Liver (tissue), 9 donors: ENCODE measurements around the gene MARS1. TPM values are rescaled to one million over a fixed set of nuclear protein-coding genes. Genes with fewer than 3 reads are reported as not detected.

Source experiments
- DNase-seq: peaks from one replicate; pipeline ENCODE4 v3.0.0-alpha.2; 2017; ENCODE audit warnings: low spot score
- H3K27ac ChIP-seq, 2 donors: one replicate each; pipeline ENCODE4 v1.7.0; 2013; ENCODE audit warnings: inconsistent platforms in 2 of 2, low read length in 2 of 2, control low read depth in 1 of 2, low read depth in 1 of 2, mild to moderate bottlenecking in 1 of 2
- H3K27me3 ChIP-seq, 4 donors: one replicate each; pipeline versions ENCODE4 v1.6.1 to v1.7.0; 2013; ENCODE audit warnings: low read length in 3 of 4, inconsistent platforms in 1 of 4, mild to moderate bottlenecking in 1 of 4, moderate library complexity in 1 of 4; ENCODE audit not compliant: control insufficient read depth in 4 of 4, insufficient read depth in 4 of 4
- H3K36me3 ChIP-seq, 4 donors: one replicate each; pipeline versions ENCODE4 v1.6.1 to v1.7.0; 2013; ENCODE audit warnings: low read length in 3 of 4, mild to moderate bottlenecking in 3 of 4, low read depth in 1 of 4, moderate library complexity in 1 of 4; ENCODE audit not compliant: control insufficient read depth in 4 of 4, insufficient read depth in 3 of 4
- H3K4me1 ChIP-seq, 4 donors: one replicate each; pipeline versions ENCODE4 v1.6.1 to v1.7.0; 2013; ENCODE audit warnings: low read length in 3 of 4, mild to moderate bottlenecking in 3 of 4, moderate library complexity in 1 of 4; ENCODE audit not compliant: control insufficient read depth in 4 of 4, insufficient read depth in 4 of 4
- H3K4me3 ChIP-seq, 3 donors: one replicate each; pipeline versions ENCODE4 v1.6.1 to v1.7.0; 2013; ENCODE audit warnings: low read length in 3 of 3, control low read depth in 1 of 3, low read depth in 1 of 3, mild to moderate bottlenecking in 1 of 3
- H3K9ac ChIP-seq, 2 donors: one replicate each; pipeline ENCODE4 v1.7.0; 2013; ENCODE audit warnings: low read length in 2 of 2, mild to moderate bottlenecking in 2 of 2, moderate library complexity in 2 of 2, control low read depth in 1 of 2, low read depth in 1 of 2
- H3K9me3 ChIP-seq, 4 donors: one replicate each; pipeline versions ENCODE4 v1.6.1 to v1.7.0; 2013; ENCODE audit warnings: low read length in 3 of 4; ENCODE audit not compliant: control insufficient read depth in 4 of 4
- ATF3 ChIP-seq: IDR thresholded peaks from 2 replicates; pipeline ENCODE4 v1.6.1; 2016; ENCODE audit warnings: antibody characterized with exemption
- CTCF ChIP-seq: fragments of 150-350 bp; IDR thresholded peaks from 2 replicates; pipeline ENCODE4 v1.5.1; 2017; ENCODE audit warnings: improper control_type of control experiment, low read depth, low read length; ENCODE audit not compliant: missing input control
- EGR1 ChIP-seq, 2 donors: IDR thresholded peaks; 2 replicates each; pipeline ENCODE4 v1.6.1; 2016 to 2018; ENCODE audit warnings: antibody characterized with exemption in 2 of 2, low read depth in 2 of 2
- GABPA ChIP-seq, 2 donors: IDR thresholded peaks in 1 of 2; conservative IDR thresholded peaks in 1 of 2; 2 replicates each; pipeline ENCODE4 v1.6.1; 2016; ENCODE audit warnings: antibody characterized with exemption in 2 of 2, mild to moderate bottlenecking in 1 of 2, moderate library complexity in 1 of 2
- HNF4G ChIP-seq: IDR thresholded peaks from 2 replicates; pipeline ENCODE4 v1.6.1; 2016; ENCODE audit warnings: antibody characterized with exemption
- MAX ChIP-seq: IDR thresholded peaks from 2 replicates; pipeline ENCODE4 v1.6.1; 2016; ENCODE audit warnings: antibody characterized with exemption
- RAD21 ChIP-seq, 2 donors: IDR thresholded peaks; 2 replicates each; pipeline ENCODE4 v1.6.1; 2016; ENCODE audit warnings: antibody characterized with exemption in 2 of 2, mild to moderate bottlenecking in 2 of 2
- REST ChIP-seq: IDR thresholded peaks from 2 replicates; pipeline ENCODE4 v1.6.1; 2016; ENCODE audit warnings: antibody characterized with exemption, mild to moderate bottlenecking
- SP1 ChIP-seq: IDR thresholded peaks from 2 replicates; pipeline ENCODE4 v1.6.1; 2018; ENCODE audit warnings: antibody characterized with exemption, mild to moderate bottlenecking
- TAF1 ChIP-seq: conservative IDR thresholded peaks from 2 replicates; pipeline ENCODE4 v1.6.1; 2016; ENCODE audit warnings: antibody characterized with exemption, mild to moderate bottlenecking
- ZBTB33 ChIP-seq: IDR thresholded peaks from 2 replicates; pipeline ENCODE4 v1.6.1; 2016; ENCODE audit warnings: antibody characterized with exemption
- WGBS: extraction: QIAGEN DNeasy Blood & Tissue Kit; methylation state at CpG from one replicate; pipeline ENCODE4 v1.1.7; 2013; 5-methylcytosine and 5-hydroxymethylcytosine counted together
- polyA plus RNA-seq, 2 donors: library from polyadenylated mRNA; stranded (reverse) in 1 of 2; unstranded in 1 of 2; fragments of 200-250 nt in 1 of 2; fragments of >200 nt in 1 of 2; fragmentation: Nextera tagmentation in 1 of 2; extraction: Ambion mirVana in 1 of 2; gene quantifications; one replicate each; pipeline versions ENCODE4 v1.2.1 to v1.2.3, GENCODE V29; 2013 to 2015
- total RNA-seq, 2 donors: library from RNA; depleted of rRNA; stranded (reverse); fragments of >200 nt; gene quantifications; one replicate each; pipeline ENCODE4 v1.2.3, GENCODE V29; 2014
- donor health status: healthy.
- donor health status: healthy.
- donor health status: healthy.
- donor health status: healthy.
- donor health status: healthy.

The MARS1 gene
- total and polyA plus RNA-seq, 4 donors, result 43.9 to 83.3 (median 56.0) TPM

- Histone ChIP-seq H3K27me3 (peaks cover 0 to 12% (median 2%) of the 10 kb centered on the region in 4 donors), H3K4me3 (no peak overlapping the region), H3K4me1 (peaks cover 6 to 12% (median 8%) of the 10 kb centered on the region in 4 donors), H3K36me3 (no peaks in the 10 kb centered on the region), H3K9ac (no peak overlapping the region), H3K27ac (no peak overlapping the region), H3K9me3 (no peaks in the 10 kb centered on the region)
- WGBS, result 59% methylated on average over 7 of the region's 7 CpGs
- DNase-seq, result no peak
- TF ChIP-seq ATF3, result no peak
- TF ChIP-seq SP1, result no peak
- no peak for TF ChIP-seq ZBTB33
- no peak for TF ChIP-seq REST
- TF ChIP-seq EGR1 (IDR thresholded peaks at IDR 0.05; ENCODE audit: low read depth in 2 of 2), result no peak
- TF ChIP-seq GABPA (IDR thresholded peaks at IDR 0.05 in 1 of 2, conservative IDR thresholded peaks at IDR 0.05 in 1 of 2), result no peak
- no peak for TF ChIP-seq HNF4G
- TF ChIP-seq CTCF, result no peak
- TF ChIP-seq TAF1, result no peak
- no peak for TF ChIP-seq RAD21 (IDR thresholded peaks at IDR 0.05)
Observed at GRCh38 chr12:57550641-57551549, 63.0 kb downstream of the MARS1 start.

- Histone ChIP-seq H3K4me1 (peaks cover 0 to 4% (median 4%) of the 10 kb centered on the region in 4 donors), H3K36me3 (no peaks in the 10 kb centered on the region), H3K27ac (no peak overlapping the region), H3K9me3 (no peaks in the 10 kb centered on the region), H3K9ac (no peak overlapping the region), H3K4me3 (no peak overlapping the region), H3K27me3 (peaks cover 0 to 12% (median 2%) of the 10 kb centered on the region in 4 donors)
- no peak for DNase-seq
- 85% methylated on average over 3 of the region's 3 CpGs for WGBS
- no peak for TF ChIP-seq CTCF
- no peak for TF ChIP-seq MAX
Observed at GRCh38 chr12:57551637-57552305, 63.9 kb downstream of the MARS1 start.
